GM19372 (cell line): ENCODE results near the gene RELB.

Source experiments
- ATAC-seq: cut with Tn5 transposase; IDR thresholded peaks from one replicate; pipeline ENCODE4 v1.9.1; 2021; ENCODE audit warnings: mild to moderate bottlenecking, low read depth, moderate library complexity; ENCODE audit not compliant: unreplicated experiment

The RELB gene

DNA sequence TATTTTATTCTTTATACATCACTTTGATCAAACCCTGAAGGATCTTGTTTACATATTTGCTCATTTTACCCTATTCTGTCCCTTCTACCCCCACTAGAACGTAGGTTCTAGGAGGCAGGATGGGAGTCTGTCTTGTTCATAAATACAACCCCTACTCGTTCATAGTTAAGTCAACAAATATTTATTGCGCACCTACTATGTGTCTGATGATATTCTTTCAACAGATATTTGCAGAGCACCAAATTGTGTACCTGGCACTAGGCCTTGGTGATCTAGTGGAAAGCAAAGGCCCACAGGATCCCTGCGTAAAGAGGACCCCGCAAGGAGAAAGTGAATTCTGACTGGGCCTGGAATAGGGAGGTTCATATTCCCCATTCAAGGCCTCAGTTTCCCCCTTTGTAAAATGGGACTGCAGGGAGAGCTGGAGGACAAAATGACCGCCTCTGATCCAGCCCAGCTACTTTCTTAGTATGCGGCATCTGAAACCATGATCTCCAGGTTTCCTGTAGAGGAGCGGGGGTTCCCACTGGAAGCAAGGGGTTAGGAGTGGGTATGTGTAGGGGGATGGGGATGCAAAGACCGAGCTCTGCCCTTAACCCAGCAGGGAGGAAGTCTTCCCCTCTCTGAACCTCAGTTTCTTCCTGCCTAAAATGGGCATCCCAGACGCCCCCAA is 77.3 kb downstream of the RELB start:
- no peak for ATAC-seq

DNA sequence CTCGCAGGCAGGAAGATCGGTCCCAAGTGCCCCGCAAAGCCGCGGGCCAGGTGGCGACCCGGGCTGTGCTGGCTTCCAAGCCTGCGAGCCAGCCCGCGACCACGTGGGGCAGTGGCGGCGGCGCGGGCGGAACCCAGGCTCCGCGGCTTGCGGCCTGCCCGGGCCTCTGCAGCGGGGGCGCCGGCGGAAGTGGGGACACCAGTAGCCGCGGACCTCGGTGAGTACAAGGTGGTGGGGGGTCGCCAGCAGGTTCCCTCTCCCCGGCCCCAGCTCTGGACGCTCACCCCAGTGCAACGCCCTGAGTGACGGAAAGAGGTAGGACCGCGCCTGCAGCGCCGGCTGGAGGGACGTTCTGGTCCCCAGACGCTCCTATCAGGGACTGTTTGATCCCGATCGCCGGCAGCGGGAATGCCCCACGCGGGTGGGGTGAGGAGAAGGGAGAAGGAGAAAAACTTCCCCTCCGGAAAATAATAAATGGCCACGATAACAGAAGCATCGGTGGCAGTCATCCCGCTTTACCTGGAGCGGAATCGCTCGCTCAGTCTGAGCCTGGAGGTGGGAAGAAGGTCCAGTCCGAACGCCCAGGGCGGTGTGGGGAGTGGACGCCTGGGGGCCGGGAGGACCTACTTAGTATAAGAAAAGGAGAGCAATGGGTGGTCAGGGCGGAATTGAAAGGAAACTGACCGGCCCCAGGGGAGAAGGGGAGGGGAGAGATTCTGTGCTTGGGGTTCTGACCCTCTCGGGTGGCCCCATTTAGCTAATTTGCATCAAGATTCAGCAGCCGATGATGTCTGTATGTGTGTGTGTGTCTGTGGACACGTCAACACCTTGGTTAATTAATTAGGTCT is 78.0 kb downstream of the RELB start, which contains the start of gene GEMIN7:
Gene GEMIN7 (plus strand): TSS at position 198 of the 848 bp plus-strand sequence. CDS start 10,855 bp downstream, outside the sequence.
- ATAC-seq: no peak

DNA sequence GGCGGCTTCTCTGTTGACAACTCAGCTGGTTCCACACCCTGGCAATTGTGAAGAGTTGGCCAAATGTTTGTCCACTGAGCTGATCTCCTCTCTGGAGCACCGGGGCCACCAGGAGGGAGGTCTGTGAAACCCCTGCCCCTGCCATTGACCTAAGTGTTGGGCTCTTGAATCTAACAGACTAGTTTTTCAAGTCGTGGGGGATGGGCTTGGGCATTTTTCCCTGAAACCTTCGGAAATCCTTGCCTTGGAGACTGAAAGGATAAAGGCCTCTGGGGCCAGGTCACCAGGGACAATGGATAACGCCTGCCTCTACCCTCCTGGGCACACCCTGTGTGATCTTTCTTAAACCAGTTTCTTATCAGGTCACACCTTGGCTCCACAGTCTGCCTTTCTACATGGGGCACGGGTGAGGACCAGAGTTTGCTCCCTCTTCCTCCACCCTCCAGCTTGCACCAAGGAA is 78.7 kb downstream of the RELB start:
- no peak for ATAC-seq

DNA sequence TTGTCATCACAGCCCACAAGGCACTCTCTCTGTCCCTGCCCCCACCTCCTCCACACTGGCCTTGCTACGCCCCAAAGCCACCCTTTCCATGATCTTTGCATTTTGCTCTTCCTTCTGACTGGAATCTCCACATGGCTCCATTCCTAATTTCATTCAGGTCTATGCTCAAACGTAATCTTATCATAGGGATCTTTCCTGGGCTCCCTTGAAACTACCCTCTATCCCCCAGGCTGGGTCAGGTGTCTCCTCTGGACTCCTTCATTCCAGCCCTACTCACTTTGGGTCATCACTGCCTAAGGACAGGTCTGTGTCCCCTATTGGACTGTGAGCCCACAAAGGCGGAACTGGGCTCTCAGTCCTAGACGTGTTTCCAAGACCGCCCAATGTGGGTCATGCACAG is 80.9 kb downstream of the RELB start:
- no peak for ATAC-seq

DNA sequence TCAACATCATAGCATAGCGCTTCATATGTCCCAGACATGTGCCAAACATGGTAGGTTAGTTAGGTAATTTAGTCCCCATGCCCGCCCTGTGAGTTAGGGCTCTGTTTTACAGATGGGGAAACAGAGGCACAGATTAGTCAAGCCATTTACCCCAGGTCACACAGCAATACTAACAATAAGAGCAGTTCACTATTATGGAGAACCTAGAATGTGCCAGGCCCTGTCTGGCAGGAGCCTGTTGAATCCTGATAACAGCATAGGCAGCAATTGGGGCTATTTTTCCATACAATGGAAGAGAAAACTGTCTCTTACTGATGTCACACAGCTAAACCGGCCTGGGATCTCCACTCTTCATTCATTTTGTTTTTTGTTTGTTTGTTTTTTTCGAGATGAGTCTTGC is 85.2 kb downstream of the RELB start:
- ATAC-seq: no peak

DNA sequence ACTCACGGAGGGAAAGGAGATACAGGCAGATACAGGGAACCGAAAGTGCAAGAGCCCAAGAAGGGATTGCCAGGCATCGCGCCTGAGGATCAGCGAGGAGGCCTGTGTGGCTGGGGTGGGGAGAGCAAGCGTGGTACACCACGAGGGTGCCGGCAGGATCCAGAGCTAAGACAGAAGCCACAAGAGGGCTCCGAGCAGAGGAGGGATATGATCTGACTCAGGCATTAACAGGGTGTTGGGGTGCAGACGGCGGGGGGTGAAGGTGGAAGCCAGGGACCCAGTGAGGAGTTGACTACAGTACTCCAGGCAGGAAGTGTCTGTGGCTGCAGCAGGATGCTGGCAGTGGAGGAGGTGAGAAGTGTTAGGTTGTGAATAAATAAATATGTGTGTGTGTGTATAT is 86.3 kb downstream of the RELB start:
- no peak for ATAC-seq
